HG02759 (cell line): ENCODE measurements around the gene SUN1.
A peak's percentile ranks its signal among the peaks of the same experiment; 100 is the strongest.
"Not testable (repeated sequence)": the region's sequence is repeated elsewhere in the genome, so short reads cannot be mapped to it uniquely, and the experiment has no call there.

ENCODE experiments used
- ATAC-seq: cut with Tn5 transposase; IDR thresholded peaks from one replicate; pipeline ENCODE4 v1.9.1; 2021; ENCODE audit warnings: mild to moderate bottlenecking, moderate library complexity; ENCODE audit not compliant: unreplicated experiment

The SUN1 gene

GRCh38 chr7:916291-916941, 84.1 kb downstream of the SUN1 start:
- no peak for ATAC-seq

GRCh38 chr7:917255-918117, 85.2 kb downstream of the SUN1 start:
- ATAC-seq: no peak

- no peak for ATAC-seq
Measured at GRCh38 chr7:918118-918425, 85.8 kb downstream of the SUN1 start.

GRCh38 chr7:918441-919113, 86.3 kb downstream of the SUN1 start:
- no peak for ATAC-seq

GRCh38 chr7:919114-919442, 86.8 kb downstream of the SUN1 start:
- no peak for ATAC-seq

- ATAC-seq: no peak
Measured at GRCh38 chr7:919924-920341, 87.7 kb downstream of the SUN1 start.

GRCh38 chr7:920351-921070, 88.2 kb downstream of the SUN1 start:
- no peak for ATAC-seq

GRCh38 chr7:921071-921461, 88.8 kb downstream of the SUN1 start:
- ATAC-seq: no peak

- ATAC-seq: no peak
Measured at GRCh38 chr7:921581-922333, 89.5 kb downstream of the SUN1 start.

GRCh38 chr7:922334-923107, 90.2 kb downstream of the SUN1 start:
- no peak for ATAC-seq

GRCh38 chr7:923108-924041, 91.1 kb downstream of the SUN1 start:
- ATAC-seq: peak; percentile 82

GRCh38 chr7:924042-924441, 91.8 kb downstream of the SUN1 start:
- not testable (repeated sequence) for ATAC-seq
